ENCODE measurements around the gene TMEM156.

The TMEM156 gene

GRCh38 chr4:38921151-38921550, 111.1 kb downstream of the TMEM156 start:
- DNase-seq = no peak

DNA sequence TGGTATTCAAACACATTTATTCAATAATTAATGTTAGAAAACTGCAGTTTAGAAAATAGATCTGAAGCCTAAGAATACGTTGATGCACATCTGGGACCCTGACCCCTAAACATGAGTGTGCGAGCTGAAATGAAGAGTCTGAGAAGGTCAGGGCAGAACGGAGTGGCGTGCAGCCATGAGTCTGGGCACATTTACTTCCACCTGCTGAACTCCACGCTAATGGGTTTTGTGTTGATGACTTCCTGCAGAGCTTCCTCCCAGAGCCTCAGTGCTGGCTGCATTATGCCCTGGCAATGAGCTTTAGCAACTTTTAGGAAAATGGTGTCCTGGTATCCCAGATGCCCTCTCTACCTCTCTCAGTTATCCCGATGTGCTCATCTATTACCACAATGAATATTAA, 111.5 kb downstream of the TMEM156 start:
- DNase-seq = no peak

- DNase-seq = no peak
Measured at GRCh38 chr4:38920186-38920585, 112.0 kb downstream of the TMEM156 start.

DNA sequence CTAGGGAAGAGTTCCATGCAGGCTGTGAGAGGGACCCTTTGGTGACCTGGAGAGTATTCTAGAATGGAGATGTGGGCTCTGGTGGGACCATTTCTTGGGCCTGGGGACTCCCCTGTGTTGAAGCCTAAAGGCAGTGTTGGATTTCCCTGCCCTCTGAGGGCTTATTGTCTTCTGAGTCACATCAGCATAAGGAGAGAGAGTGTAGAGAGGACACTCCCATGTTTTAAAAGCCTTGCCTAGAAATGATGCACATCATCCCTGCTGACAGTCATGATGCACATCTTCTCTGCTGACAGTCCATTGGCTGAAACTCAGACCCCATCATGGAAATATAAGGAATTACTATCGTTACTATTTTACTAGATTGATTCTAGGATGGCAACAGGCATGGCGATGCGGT, 112.7 kb downstream of the TMEM156 start:
- DNase-seq = no peak

- no peak for DNase-seq
Measured at GRCh38 chr4:38917481-38918025, 114.7 kb downstream of the TMEM156 start.
